GM23248 (cell line): Measurements from ENCODE around the gene ZNF467.

Source experiments
- EZH2 ChIP-seq: fragments of 200-600 bp; sonication (generic); IDR thresholded peaks from 2 replicates; pipeline ENCODE4 v1.6.1; 2018; ENCODE audit warnings: antibody characterized with exemption, mild to moderate bottlenecking; ENCODE audit not compliant: insufficient read depth, poor library complexity, severe bottlenecking
- EZH2phosphoT487 ChIP-seq: fragments of 200-600 bp; sonication (generic); IDR thresholded peaks from 2 replicates; pipeline ENCODE4 v1.6.1; 2018; ENCODE audit warnings: antibody characterized with exemption, moderate library complexity, mild to moderate bottlenecking, low read depth; ENCODE audit not compliant: insufficient read depth

- TF ChIP-seq EZH2 (no peak), EZH2phosphoT487 (no peak)
Observed at GRCh38 chr7:149771720-149772240, 1.6 kb downstream of the ZNF467 start.
